ENCODE results near the gene MICOS13. TPM values are rescaled to one million over a fixed set of nuclear protein-coding genes. Genes with fewer than 3 reads are reported as not detected.

MICOS13 gene
- total RNA-seq, 1 donor from 2014 or later: 7.5 TPM

DNA sequence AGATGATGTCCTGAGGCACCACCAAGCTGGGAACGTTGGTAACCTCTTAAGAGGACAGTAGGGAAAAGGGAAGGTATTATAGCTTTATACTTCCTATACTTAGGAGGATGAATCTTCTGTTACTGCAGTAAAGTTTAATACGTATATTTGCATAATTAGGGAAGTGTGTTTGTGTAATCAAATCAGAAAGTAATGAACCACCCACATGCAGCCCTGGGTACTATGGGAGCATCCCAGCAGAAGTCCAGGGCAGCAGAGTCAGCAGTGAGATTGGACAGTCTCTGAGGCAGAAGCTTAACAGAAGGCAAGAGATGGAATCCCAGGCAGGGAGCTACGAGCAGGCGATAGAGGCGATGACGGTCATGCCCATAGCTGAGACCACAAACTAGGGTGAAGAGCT is 44.9 kb downstream of the MICOS13 start:
- no peak for TF ChIP-seq EZH2phosphoT487 (IDR thresholded peaks at IDR 0.05)
- TF ChIP-seq EZH2 (IDR thresholded peaks at IDR 0.05): no peak
- TF ChIP-seq, protein P1, sequence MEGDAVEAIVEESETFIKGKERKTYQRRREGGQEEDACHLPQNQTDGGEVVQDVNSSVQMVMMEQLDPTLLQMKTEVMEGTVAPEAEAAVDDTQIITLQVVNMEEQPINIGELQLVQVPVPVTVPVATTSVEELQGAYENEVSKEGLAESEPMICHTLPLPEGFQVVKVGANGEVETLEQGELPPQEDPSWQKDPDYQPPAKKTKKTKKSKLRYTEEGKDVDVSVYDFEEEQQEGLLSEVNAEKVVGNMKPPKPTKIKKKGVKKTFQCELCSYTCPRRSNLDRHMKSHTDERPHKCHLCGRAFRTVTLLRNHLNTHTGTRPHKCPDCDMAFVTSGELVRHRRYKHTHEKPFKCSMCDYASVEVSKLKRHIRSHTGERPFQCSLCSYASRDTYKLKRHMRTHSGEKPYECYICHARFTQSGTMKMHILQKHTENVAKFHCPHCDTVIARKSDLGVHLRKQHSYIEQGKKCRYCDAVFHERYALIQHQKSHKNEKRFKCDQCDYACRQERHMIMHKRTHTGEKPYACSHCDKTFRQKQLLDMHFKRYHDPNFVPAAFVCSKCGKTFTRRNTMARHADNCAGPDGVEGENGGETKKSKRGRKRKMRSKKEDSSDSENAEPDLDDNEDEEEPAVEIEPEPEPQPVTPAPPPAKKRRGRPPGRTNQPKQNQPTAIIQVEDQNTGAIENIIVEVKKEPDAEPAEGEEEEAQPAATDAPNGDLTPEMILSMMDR (IDR thresholded peaks at IDR 0.05): no peak
- H3K9me3 Mint-ChIP-seq: no peaks in the 10 kb centered on the region
- Histone ChIP-seq H3K4me3 (no peak overlapping the region), H3K4me2 (no peak overlapping the region), H3K27ac (no peak overlapping the region), H3K79me2 (ENCODE audit: low read depth) (peaks cover 100% of the 10 kb centered on the region), H3K4me1 (no peaks in the 10 kb centered on the region), H3K9ac (no peak overlapping the region), H3K27me3 (no peaks in the 10 kb centered on the region), H4K20me1 (ENCODE audit: low read depth) (peaks cover 95% of the 10 kb centered on the region), H3F3A (ENCODE audit: low read depth) (peaks cover 5% of the 10 kb centered on the region), H3K9me3 (ENCODE audit: low read depth) (no peaks in the 10 kb centered on the region), H2AFZ (replicated peaks) (no peak overlapping the region), H3K36me3 (peaks cover under 1% of the 10 kb centered on the region)
- DNase-seq (ENCODE audit: low spot score): no peak
- H3K36me3 Mint-ChIP-seq: peaks cover 12% of the 10 kb centered on the region
- H3K27me3 Mint-ChIP-seq (ENCODE audit: insufficient read depth, low read depth): peaks cover 2% of the 10 kb centered on the region
- no peak overlapping the region for H3K27ac Mint-ChIP-seq
- no peaks in the 10 kb centered on the region for H3K4me1 Mint-ChIP-seq
- H3K4me3 Mint-ChIP-seq: no peak overlapping the region

DNA sequence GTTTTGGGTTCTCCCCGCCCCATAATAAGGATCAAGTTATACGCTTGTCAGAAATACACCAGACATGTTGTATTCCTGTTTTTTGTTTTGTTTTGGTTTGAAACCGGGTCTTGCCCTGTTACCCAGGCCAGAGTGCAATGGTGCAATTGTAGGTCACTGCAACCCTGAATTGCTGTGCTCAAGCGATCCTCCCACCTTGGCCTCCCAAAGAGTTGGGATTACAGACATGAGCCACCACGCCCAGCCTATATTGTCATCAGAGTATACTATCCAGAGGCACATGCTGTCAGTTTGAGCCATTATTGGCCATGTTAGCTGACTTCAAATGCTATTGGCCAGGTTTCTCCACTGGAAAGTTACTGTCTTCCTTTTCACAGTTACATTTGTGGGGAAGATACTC is 47.7 kb downstream of the MICOS13 start:
- no peaks in the 10 kb centered on the region for H3K9me3 ChIP-seq (ENCODE audit: low read depth)
- no peak for DNase-seq (ENCODE audit: low spot score)
- H3K4me2 ChIP-seq: no peak overlapping the region
- no peak overlapping the region for H3K4me3 Mint-ChIP-seq
- peaks cover 5% of the 10 kb centered on the region for H3F3A ChIP-seq (ENCODE audit: low read depth)
- H3K27ac Mint-ChIP-seq: no peak overlapping the region
- no peaks in the 10 kb centered on the region for H3K4me1 ChIP-seq
- H3K36me3 ChIP-seq: peaks cover 9% of the 10 kb centered on the region
- H3K9ac ChIP-seq: no peak overlapping the region
- H3K27ac ChIP-seq: no peak overlapping the region
- no peak overlapping the region for H2AFZ ChIP-seq (replicated peaks)
- peaks cover 2% of the 10 kb centered on the region for H3K4me1 Mint-ChIP-seq
- peaks cover 14% of the 10 kb centered on the region for H3K36me3 Mint-ChIP-seq
- H4K20me1 ChIP-seq (ENCODE audit: low read depth): peaks cover 95% of the 10 kb centered on the region
- H3K4me3 ChIP-seq: no peak overlapping the region
- H3K79me2 ChIP-seq (ENCODE audit: low read depth): peaks cover 100% of the 10 kb centered on the region
- no peaks in the 10 kb centered on the region for H3K27me3 ChIP-seq
- H3K27me3 Mint-ChIP-seq (ENCODE audit: insufficient read depth, low read depth): no peaks in the 10 kb centered on the region
- no peak for TF ChIP-seq EZH2phosphoT487 (IDR thresholded peaks at IDR 0.05)
- TF ChIP-seq, protein P1 (IDR thresholded peaks at IDR 0.05): no peak
- TF ChIP-seq EZH2 (IDR thresholded peaks at IDR 0.05): no peak
- H3K9me3 Mint-ChIP-seq: no peaks in the 10 kb centered on the region

DNA sequence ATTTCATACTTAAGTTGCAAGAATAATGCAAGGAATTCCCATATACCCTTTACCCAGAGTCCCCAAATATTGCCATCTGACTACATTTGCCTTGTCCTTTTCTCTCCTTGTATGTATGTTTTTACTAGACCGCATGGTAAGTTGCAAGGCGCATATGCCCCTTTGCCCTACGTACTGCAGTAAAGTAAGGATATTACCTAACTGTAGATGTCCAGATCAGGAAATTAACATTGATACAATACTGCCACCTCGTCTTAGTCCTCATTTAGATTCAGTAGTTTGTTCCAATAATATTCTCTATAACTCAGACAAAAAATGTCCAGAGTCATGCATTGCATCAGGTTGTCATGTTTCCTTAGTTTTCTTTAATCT is 48.1 kb downstream of the MICOS13 start:
- Histone ChIP-seq H3K9ac (no peak overlapping the region), H3K27ac (no peak overlapping the region), H3K4me3 (no peak overlapping the region), H3F3A (ENCODE audit: low read depth) (peaks cover 5% of the 10 kb centered on the region), H3K36me3 (peaks cover 9% of the 10 kb centered on the region), H3K79me2 (ENCODE audit: low read depth) (peaks cover 100% of the 10 kb centered on the region), H3K4me1 (no peaks in the 10 kb centered on the region), H3K4me2 (no peak overlapping the region), H2AFZ (replicated peaks) (no peak overlapping the region), H3K9me3 (ENCODE audit: low read depth) (no peaks in the 10 kb centered on the region), H3K27me3 (no peaks in the 10 kb centered on the region), H4K20me1 (ENCODE audit: low read depth) (peaks cover 95% of the 10 kb centered on the region)
- no peak overlapping the region for H3K27ac Mint-ChIP-seq
- peaks cover 5% of the 10 kb centered on the region for H3K4me1 Mint-ChIP-seq
- H3K4me3 Mint-ChIP-seq: no peak overlapping the region
- no peak for TF ChIP-seq EZH2 (IDR thresholded peaks at IDR 0.05)
- TF ChIP-seq, protein P1 (IDR thresholded peaks at IDR 0.05): no peak
- no peak for TF ChIP-seq EZH2phosphoT487 (IDR thresholded peaks at IDR 0.05)
- DNase-seq (ENCODE audit: low spot score): no peak
- H3K9me3 Mint-ChIP-seq: no peaks in the 10 kb centered on the region
- peaks cover 17% of the 10 kb centered on the region for H3K36me3 Mint-ChIP-seq
- H3K27me3 Mint-ChIP-seq (ENCODE audit: insufficient read depth, low read depth): no peaks in the 10 kb centered on the region
